ENCODE results near the gene SLC38A11.

SLC38A11 gene

DNA sequence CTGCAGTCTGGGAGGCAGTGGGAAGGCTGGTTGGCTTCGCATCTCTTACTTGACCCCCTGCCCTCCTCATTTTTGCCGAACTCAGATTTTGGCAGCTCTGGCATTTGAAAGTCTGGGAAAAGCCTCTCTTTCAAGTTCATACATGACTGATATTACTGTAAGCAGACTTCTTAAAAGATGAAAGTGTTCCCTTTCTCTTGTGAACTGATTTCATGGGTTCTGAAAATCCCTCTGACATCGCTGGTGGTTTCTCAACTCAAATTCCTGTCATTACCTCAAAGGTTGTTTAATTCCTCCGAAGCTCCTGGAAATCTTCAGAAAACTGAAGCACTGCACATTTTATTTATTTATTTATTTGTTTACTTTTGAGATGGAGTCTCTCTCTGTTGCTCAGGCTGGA is 16.9 kb upstream of the SLC38A11 start:
- no peak for DNase-seq (ENCODE audit: low read depth in 2 of 2)

DNA sequence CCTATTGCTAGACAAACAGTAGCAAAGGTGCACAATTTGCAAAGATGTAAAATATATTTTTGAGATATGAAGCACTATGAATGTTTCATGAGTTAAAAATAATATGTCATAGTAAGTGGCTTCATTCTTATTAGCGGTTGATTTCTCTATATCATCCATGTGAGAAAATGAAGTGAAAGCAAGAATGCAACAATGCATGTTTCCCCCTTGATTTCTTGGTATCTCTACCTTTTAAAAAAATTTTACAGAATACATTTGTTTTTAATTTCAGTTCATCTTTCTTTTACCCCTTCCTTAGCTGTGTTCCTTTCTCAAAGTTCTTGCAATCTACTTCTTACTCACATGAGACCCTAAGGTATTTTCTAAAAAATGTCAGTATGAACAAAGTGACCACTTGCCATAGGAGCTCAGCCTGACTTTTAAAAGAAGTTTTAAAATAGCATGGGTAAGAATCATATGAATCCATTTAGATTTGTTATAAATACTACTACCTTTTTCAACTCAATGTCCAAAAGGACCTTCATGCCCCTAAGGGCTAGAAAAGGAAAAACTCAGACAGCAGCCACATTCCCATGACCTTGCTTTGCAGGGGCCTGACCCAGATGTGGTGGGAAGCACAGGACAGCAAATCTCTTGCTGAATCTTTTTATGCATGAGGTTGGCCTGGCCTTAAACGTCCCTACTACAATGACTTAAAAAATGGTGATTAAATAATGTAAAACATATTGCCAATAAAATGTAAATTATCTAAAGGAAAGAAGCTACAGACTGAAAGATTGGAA is 14.8 kb upstream of the SLC38A11 start:
- DNase-seq (ENCODE audit: low read depth in 2 of 2): no peak

DNA sequence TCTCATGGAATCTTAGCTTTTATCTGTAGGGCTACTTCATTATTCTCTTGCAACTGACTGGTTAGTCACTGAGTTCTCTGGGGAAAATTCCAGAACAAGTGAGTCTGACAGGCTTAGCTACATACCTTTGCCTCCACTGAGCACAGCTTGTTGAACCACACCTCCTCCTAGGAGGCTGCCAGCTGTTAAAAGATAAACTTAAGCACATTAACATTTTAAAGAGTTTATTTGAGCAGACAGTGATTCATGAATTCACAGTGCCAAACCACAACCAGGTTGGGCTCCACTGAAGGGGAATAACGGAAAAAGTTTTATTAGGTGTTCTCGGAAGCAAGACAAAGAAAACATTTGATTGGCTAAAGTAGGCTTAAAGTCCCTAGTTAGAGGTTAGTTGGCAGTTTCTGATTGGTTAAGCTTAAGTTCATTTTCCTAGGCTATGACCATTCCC is 12.5 kb upstream of the SLC38A11 start:
- no peak for DNase-seq (ENCODE audit: low read depth in 2 of 2)

DNA sequence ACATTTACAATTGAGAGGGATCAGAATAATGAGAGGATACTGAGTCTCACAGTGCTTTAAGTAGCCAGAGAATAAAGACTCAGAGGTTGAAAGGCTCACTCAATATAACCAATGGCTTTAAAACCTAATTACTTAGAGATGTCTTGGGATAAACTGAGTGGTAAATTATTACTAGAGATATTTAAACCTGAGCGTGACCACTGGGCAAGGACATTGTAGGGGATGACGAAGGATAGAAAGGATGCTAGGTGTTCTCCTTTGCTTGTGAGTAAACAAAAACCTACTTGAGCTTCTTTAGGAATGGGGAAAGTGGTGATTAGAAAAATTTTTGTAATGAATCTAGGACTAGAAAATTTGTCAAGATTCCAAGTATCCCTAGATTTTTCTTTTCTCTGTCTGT is 12.0 kb upstream of the SLC38A11 start:
- DNase-seq (ENCODE audit: low read depth in 2 of 2): no peak

DNA sequence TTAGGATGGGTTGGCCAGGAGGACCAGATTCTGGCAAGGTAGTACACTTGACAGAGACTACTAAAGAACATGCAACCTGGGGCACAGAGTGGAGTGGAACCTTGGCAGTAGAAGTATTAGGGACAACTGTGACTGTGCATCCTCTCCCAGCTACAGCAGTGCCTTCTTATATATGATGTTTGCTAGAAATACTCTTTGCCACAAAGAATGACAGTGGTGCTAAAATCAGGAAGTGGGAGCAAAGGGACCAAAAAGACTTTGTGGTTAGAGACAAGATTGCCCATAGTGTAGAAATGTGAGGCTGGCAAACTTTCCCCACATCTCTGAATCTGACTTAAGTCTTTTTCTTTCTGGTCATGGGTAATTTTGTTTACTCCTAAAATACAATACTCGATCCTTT is 9.4 kb upstream of the SLC38A11 start:
- no peak for DNase-seq (ENCODE audit: low read depth in 2 of 2)

DNA sequence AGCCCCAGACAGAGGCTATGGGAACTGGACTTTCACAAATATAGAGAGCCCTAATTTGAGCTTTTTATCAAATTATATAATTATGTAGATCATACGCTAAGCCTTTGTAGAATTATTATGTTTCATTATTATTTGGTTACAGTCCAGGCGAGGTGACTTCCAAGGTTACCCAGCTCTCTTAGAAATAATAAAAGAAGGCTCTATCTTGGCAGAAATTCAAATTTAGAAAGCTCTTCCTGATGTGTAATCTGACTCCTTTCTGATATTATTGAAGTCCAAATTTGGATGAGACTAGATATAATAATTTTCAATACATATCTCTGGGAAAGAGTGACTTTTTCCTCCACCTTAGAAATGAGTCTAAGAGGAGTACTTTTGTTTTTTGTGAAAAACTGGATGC is 4.8 kb upstream of the SLC38A11 start:
- no peak for DNase-seq (ENCODE audit: low read depth in 2 of 2)

DNA sequence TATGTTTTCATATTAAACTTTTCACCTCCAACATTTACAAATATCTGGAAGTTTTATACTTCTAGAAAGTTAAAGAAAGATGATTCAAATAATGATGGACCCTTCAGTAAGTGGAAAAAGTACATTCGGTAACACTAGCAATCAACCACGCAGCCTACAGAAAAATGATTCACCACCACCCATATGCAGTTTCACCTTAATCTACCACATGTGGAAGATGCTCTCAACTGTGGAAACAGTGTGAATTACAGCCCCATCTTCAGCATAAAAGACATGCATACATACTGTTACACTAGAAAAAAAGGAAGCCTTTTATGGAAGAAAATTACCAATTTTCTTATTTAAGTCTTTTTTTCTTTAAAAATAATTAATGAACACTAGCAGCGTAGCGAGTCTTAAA is 1.1 kb downstream of the SLC38A11 start:
- no peak for DNase-seq (ENCODE audit: low read depth in 2 of 2)

DNA sequence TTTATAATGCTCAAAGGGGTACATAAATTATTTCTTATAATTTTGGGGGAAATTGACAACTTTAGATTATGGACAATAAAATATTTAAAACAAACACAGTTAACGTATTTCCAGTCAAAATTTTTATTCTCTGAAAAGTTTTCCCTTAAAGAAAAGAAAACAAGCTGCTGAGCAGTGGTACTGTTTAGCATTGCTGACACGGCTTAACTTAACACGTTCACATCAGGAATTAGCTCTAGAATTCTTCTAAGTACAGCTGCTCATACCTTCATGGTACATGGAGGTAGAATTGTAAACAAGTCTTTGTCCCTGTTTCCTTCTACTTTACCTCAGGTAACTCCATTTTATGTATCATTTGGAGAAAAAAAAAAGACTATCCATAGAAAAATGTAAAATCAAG is 2.0 kb downstream of the SLC38A11 start:
- DNase-seq (ENCODE audit: low read depth in 2 of 2): no peak

DNA sequence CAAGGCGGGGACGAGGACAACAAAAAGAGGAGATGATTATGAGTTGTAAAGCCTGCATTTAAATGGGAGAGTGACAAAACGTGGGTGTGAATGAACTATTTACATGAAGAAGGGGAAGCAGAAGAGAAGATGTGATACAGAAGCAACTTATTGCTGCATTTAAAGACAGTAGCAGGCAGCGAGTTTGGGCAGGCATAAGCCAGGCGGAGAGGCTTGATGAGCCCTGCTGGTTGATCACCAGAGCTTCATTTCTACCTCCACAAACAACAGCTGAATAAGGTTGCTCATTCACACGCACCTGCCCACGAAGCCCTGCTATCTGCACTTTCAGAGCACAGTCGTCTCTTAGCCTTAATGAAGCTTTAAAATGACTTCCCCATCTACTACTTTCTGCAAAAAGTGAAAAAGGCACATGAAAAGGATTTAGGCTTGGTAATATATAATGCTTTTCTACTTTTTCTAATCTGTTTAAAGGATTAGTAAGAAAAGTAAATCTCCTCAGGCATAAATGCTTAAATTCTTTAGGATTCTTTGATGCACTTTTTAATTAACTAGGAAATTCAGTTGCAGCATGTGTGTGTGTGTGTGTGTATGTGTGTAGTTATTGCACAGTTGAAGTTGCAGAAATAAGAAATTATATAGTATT is 3.1 kb downstream of the SLC38A11 start:
- no peak for DNase-seq (ENCODE audit: low read depth in 2 of 2)

DNA sequence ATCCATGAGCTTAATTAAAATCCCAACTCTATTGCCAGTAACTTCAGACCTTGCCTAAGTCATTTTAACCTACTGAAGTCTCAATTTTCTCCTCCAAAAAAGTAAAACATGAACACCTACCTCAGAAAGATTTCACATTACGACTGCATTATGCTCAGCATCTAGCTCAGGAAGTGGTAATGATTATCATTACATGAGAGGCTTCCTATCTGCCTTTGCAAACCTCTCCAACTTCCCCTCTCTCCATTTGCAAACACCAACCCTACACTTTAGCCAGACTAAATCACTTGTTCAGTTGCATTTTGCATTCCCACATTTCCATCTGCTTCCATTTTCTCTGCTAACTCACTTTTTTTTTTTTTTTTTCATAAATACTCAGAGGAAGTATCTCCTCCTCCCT is 6.8 kb downstream of the SLC38A11 start:
- no peak for DNase-seq (ENCODE audit: low read depth in 2 of 2)

DNA sequence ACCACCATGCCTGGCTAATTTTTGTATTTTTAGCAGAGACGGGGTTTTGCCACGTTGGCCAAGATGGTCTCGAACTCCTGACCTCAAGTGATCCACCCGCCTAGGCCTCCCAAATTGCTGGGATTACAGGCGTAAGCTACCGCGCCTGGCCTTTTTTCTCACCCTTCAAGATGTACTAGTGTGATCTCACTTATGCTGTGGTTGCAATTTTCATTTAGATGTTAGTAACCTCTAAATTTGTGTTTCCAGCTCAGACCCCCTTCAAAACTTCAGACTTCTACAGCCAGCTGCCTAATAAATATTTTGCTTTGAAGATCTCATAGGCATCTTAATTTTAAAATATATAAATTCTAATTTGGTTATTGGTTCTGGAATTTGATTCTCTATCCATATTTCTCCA is 8.0 kb downstream of the SLC38A11 start:
- no peak for DNase-seq (ENCODE audit: low read depth in 2 of 2)

DNA sequence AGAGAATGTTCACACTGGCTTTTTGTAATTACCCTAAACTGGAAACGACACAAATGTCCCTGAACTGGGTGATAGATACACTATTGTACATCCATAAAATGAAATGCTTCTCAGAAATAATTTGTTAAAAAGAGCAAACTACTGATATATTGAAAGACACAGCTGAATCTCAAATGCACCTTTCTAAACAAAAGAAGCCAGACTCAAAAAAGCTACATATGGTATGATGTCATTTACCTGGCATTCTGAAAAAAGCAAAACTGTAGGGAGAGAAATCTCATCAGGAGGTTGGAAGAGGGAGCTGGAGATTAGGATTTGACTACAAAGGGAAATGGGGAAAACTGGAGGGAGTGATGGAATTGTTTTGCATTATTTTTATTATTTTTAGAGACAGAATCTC is 12.0 kb downstream of the SLC38A11 start:
- no peak for DNase-seq (ENCODE audit: low read depth in 2 of 2)

DNA sequence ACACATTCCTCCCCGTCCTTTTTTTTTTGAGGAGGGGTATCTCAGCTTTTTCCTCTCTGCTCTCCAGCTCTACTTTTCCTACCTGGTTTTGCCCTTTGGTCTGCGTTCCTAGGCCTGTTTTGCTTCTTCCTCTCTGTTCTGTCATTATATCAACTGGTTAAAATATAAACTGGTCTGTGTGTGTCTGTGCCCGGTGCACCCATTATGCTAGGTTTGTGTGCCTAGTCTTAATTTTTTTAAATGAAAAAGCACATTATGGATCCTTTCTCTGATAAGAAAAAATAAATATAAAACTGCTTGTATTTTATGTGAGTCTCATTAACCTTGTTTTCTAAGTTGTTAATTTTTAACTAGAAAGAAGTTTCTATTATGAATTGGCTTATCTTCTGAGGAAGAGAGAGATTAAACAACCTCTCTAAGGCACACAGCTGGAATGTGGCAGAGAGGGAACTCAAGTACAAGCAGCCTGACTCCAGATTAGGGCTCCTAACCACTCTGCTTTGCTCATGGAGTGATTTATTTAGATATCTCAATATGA is 17.4 kb downstream of the SLC38A11 start:
- DNase-seq (ENCODE audit: low read depth in 2 of 2): no peak

DNA sequence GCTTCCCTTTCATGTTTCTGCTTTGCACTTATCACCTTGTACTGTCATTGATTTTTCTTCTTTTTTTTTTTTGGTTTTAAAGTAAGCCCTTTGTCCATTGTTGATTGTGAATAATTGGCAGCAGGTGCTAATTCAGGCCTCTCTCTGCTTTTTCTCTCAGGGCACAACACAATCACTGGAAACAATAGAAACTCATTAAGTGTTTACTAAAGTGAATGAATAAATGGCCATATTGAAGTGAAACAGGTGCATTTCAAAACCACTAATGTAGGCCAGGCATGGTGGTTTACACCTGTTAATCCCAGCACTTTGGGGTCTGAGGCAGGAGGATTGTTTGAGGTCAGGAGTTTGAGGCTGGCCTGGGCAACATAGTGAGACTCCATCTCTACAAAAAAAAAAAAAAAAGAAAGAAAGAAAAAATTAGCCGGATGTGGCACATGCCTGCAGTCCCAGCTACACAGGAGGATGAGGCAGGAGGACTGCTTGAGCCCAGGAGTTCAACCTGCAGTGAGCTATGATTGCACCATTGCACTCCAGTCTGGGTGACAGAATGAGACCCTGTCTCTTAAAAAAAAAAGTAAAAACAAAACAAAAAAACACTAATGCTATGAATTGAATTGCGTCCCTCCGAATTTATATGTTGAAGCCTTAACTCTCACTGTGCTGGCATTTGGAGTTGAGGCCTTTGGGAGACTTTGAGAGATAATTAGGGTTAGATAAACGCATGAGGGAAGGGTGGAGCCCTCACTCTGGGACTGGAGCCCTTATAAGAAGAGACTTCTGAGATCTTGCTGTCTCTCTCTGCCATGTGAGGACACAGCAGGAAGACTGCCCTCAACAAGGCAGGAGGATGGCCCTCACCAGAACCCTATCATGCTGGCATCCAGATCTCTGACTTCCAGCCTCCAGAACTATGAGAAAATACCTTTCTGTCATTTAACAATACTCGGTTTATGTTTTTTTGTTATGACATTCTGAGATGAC is 19.9 kb downstream of the SLC38A11 start:
- DNase-seq (ENCODE audit: low read depth in 2 of 2): no peak

DNA sequence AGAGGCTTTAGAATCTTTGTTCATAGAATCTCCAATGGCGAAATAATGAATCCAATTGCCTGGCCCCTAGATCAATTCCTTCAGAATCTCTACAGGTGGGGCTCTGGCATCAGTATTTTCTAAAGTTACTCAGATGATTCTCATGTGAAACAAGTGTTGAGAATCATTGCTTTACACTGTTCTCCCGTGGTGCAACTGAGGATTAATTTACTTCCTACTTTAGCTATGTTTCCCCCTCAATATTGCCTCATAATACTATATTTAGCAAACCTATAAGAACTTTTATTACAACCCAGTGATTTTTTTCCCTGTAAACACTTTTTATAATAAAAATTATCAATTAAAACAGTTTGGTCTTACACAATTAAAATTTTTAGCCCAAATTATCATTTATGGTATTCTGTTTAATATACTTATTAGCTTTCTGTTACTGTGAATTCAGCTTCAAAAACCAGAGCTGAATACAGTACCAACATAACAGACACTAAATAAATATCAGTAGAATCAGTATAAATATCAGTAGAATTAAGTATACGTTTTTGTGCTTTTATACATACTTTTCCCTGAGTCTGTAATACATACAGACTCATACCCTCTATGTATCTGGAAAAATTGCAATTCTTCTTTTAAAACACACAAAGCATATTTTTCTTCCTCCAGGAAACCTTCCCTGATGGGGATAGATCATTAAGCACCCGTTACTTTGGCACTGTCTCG is 20.8 kb downstream of the SLC38A11 start:
- no peak for DNase-seq (ENCODE audit: low read depth in 2 of 2)

DNA sequence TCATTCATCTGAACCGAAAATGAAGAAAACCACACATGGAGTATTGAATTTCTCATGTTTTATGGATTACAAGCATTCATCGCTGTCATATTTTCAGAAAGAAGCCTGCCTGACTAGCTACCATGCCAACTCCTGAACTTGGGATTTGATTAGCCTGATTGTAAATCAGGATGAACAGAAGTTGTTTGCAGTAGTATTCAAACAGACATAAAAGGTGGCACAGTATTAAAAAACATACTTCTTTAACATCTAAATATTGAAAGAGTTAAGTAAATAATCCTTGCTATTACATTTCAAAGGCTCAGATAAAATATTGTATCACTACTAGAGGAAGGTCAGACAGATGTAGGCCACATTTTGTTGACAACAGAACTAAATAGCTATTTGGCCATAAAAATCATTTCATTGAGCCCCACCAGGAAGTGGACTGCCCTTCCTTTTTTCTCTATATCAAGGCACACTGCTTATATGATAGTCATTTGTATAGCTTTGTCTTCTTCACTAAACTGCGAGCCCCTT is 21.6 kb downstream of the SLC38A11 start:
- no peak for DNase-seq (ENCODE audit: low read depth in 2 of 2)

DNA sequence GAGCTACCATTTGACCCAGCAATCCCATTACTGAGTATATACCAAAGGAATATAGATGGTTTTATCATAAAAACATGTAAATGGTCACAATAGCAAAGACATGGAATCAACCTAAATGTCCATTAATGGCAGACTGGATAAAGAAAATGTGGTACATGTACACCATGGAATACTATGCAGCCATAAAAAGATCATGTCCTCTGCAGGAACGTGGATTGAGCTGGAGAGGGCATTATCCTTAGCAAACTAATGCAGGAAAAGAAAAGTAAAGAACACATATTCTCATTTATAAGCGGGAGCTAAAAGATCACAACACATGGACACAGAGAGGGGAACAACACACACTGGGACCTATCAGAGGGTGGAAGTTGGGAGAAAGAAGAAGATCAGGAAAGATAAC is 22.9 kb downstream of the SLC38A11 start:
- no peak for DNase-seq (ENCODE audit: low read depth in 2 of 2)

DNA sequence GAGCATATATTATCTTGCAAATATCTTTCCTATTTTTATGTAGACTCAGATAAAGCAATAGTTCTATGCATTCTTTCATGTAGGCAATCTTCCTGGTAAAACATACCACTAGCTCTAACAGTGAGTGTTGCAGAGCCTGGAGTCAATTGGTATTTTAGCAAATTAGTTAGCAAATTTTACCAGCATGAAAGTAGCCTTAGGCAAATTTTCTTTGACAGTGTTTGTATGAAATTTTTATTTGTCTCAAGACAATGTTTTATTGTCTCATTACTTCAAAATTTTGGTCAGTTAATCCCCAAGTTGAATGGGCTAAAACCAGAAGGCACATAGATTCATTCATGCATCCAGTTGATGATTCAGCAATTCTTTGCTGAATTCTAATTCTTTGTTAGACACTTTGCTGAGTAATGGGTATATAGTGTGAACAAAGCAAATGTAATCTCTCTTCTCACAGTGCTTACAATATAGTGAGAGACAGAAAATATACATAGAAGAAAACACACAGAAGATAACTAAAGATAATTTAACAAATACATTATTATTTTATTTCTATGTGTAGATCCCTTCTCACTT is 27.1 kb downstream of the SLC38A11 start:
- no peak for DNase-seq (ENCODE audit: low read depth in 2 of 2)

DNA sequence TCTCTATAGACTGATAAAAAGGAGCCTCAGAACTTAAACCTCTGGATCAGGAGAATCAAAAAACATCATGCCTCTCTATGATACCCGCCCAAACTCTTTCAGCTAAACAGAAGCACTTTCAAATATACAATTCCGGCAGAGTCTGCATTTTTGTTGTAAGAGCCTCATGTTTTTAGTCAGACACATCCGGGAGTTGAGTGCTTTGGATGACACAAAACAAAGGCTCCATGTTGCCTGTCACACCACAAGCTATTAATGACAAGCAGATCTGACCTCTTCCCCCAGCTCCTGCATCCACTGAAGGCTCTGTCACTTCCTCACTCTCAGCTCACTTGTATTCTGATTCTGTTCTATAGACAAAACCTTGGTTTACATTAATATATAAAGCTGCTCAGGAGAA is 33.2 kb downstream of the SLC38A11 start:
- no peak for DNase-seq (ENCODE audit: low read depth in 2 of 2)

DNA sequence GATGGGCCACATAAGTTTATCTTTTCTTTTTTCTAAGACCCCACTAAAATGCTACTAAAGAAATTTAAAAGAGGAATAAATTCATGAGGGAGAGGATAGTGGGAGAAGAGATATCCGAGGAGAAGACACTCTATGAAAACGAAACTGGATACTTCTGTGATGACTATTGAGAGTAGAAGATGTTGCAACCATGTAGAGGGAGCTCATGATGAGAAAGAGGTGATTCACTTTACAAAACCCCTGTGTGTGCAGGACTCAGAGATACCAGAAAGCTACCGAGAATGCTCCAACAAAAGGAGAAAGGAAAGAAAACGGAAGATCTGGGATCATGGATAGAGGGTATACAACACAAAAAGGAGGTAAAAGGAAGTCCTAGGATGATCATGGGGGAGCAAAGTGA is 34.9 kb downstream of the SLC38A11 start:
- DNase-seq (ENCODE audit: low read depth in 2 of 2): no peak

Measured in stimulated activated CD8-positive, alpha-beta memory T cell treated with anti-CD3 and anti-CD28 coated beads, Interleukin-7, amount 100 ng/mL, for 4 hours (primary cell).